ENCODE results near the gene MNX1.

DNA sequence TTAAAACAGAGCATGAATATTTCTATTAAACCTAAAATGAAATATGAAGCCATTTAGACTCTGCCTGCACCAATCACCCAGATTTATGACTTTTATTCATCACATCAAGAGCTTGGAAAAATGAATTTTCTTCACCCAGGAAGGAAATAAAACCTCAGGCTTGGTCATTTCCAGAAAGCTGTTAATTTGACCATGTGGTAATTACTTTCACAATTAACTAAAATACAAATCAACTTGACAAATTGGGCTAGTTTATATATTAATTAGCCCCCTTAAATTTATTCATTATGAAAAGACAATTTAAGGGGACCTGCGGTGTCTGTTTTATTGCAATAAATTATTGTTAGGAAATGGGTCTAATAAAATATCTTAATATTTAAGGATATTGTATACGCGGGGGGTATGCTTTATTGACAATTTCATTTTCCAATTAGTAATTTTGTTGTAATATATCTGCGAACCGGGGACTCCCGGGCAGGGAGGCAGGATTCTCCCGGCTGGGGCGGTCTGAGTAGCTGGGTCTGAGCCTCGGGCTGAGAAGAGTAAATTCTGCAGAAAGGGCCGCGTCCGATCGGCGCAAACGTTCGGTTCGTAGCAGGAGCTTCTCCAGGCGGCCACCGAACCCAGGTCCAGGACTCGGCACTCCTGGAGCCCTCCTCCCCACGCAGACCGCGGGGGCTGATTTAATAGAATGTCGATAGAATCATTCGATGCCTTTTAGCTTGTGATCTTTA is 9.4 kb upstream of the MNX1 start:
- TF ChIP-seq CTCF (conservative IDR thresholded peaks at IDR 0.05; ENCODE audit: low read length) (no peak), EZH2phosphoT487 (IDR thresholded peaks at IDR 0.05; ENCODE audit: borderline replicate concordance, low read depth, low read length) (no peak)

Measured in OCI-LY7 (cell line).